Measurements from ENCODE around the gene ST6GALNAC4. TPM values are rescaled to one million over a fixed set of nuclear protein-coding genes. Genes with fewer than 3 reads are reported as not detected.

The ST6GALNAC4 gene
- total RNA-seq, 1 experiment from 2014 or later, result 15.4 TPM

DNA sequence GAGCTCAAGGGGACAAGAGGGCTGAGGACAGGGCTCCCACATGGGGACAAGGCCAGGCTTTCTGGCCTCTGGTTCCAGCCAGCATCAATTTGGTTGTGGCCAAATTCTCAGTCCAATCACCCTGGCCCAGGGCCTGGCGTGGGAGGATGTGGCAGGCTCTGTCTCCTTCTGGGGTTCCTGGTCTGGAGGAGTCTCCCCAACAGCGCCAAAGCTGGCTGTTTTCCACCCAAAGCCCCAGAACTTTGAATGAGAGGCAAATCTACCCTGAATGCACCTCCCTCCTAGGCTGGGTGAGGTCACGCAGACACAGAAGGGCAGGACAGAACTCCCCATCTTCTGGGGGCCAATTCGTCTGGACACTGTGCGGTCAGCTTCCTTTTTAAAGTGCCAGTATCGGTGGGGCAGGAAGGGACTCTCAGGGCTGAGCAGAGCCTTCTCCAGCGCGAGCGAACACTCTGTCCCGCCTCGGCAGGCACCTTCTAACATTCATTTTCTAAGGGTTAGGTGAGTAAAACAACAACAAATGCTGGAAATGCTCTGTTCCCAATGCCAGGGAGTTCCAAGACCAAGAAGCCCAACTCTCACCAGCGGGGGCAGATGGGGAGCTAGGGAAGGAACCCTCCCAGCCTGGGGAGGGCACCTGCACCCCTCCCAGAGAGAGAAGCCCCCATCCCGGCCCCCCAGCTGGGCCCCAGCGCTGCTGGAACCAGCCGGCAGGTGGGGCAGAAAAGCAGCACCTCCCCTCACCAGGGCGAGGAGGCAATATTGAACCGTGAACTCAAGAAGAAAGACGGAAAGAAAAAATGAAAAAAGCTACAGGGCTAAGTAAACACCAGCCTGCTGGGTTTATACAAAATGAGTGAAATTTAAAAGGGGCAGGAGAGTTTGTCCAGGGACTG, 24.5 kb upstream of the ST6GALNAC4 start:
- H3K27me3 Mint-ChIP-seq (ENCODE audit: low read depth), result peaks cover 2% of the 10 kb centered on the region
- no peaks in the 10 kb centered on the region for H3K9me3 Mint-ChIP-seq
- H3K27me3 ChIP-seq (ENCODE audit: insufficient read depth, low read length), result no peaks in the 10 kb centered on the region
- H3K4me1 Mint-ChIP-seq, result peaks cover 22 to 48% of the 10 kb centered on the region in 2 experiments
- H3K79me1 ChIP-seq (ENCODE audit: insufficient read depth, low read depth, low read length, poor library complexity, severe bottlenecking), result peaks cover 7% of the 10 kb centered on the region
- no peak overlapping the region for H4K5ac ChIP-seq (ENCODE audit: insufficient read length, low read depth, low read length)
- H3K9ac ChIP-seq (ENCODE audit: extremely low read depth, insufficient read length, low read length), result no peak overlapping the region
- no peaks in the 10 kb centered on the region for H3K9me3 ChIP-seq (ENCODE audit: control insufficient read depth, low read depth, low read length)
- no peak overlapping the region for H2BK120ac ChIP-seq (ENCODE audit: low read depth, low read length, poor library complexity, severe bottlenecking)
- H3K23me2 ChIP-seq (ENCODE audit: insufficient read length, low read depth, low read length, poor library complexity, severe bottlenecking), result peaks cover 6% of the 10 kb centered on the region
- peak overlapping the region in 2 of 3 experiments; percentile 63 to 77; a peak in 3 of 7 replicates for H3K27ac Mint-ChIP-seq
- no peak overlapping the region for H3K18ac ChIP-seq (ENCODE audit: insufficient read length, low read depth, low read length)
- no peak overlapping the region for H2BK20ac ChIP-seq (ENCODE audit: low read depth, low read length, poor library complexity, severe bottlenecking)
- no peak for DNase-seq
- H3K4ac ChIP-seq (ENCODE audit: low read depth, low read length), result no peak overlapping the region
- H3K56ac ChIP-seq (ENCODE audit: insufficient read length, low read depth, low read length), result no peak overlapping the region
- H2BK12ac ChIP-seq (ENCODE audit: insufficient read length, low read depth, low read length), result no peak overlapping the region
- H2BK5ac ChIP-seq (ENCODE audit: insufficient read length, low read length), result no peak overlapping the region
- no peak overlapping the region for H3K4me3 Mint-ChIP-seq
- no peak overlapping the region for H4K91ac ChIP-seq (ENCODE audit: insufficient read length, low read depth, low read length)
- no peak overlapping the region for H3K27ac ChIP-seq (ENCODE audit: insufficient read length, low read depth, low read length)
- H2AK5ac ChIP-seq (ENCODE audit: insufficient read length, low read length), result no peak overlapping the region
- TF ChIP-seq, protein P1, sequence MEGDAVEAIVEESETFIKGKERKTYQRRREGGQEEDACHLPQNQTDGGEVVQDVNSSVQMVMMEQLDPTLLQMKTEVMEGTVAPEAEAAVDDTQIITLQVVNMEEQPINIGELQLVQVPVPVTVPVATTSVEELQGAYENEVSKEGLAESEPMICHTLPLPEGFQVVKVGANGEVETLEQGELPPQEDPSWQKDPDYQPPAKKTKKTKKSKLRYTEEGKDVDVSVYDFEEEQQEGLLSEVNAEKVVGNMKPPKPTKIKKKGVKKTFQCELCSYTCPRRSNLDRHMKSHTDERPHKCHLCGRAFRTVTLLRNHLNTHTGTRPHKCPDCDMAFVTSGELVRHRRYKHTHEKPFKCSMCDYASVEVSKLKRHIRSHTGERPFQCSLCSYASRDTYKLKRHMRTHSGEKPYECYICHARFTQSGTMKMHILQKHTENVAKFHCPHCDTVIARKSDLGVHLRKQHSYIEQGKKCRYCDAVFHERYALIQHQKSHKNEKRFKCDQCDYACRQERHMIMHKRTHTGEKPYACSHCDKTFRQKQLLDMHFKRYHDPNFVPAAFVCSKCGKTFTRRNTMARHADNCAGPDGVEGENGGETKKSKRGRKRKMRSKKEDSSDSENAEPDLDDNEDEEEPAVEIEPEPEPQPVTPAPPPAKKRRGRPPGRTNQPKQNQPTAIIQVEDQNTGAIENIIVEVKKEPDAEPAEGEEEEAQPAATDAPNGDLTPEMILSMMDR (conservative IDR thresholded peaks at IDR 0.05), result no peak
- H3K14ac ChIP-seq (ENCODE audit: insufficient read depth, low read length), result no peak overlapping the region
- no peak overlapping the region for H3K23ac ChIP-seq (ENCODE audit: insufficient read length, low read depth, low read length)
- H3T11ph ChIP-seq (ENCODE audit: low read length), result no peak overlapping the region
- H3K79me2 ChIP-seq (ENCODE audit: insufficient read depth, low read length), result no peaks in the 10 kb centered on the region
- no peak overlapping the region for H4K8ac ChIP-seq (replicated peaks; ENCODE audit: insufficient read length, low read depth, low read length)
- no peak overlapping the region for H2AFZ ChIP-seq (ENCODE audit: low read length)
- WGBS (ENCODE audit: extremely low coverage, insufficient read length, low lambda C conversion rate), result no CpG with 5 or more reads among the region's 18 CpGs
- no peaks in the 10 kb centered on the region for H4K20me1 ChIP-seq (ENCODE audit: control insufficient read depth, insufficient read depth, insufficient read length)
- peaks cover 10 to 42% (median 36%) of the 10 kb centered on the region in 3 experiments; a peak in 6 of 7 replicates for H3K36me3 Mint-ChIP-seq (ENCODE audit: insufficient read depth in 1 of 3, low read depth in 3 of 3)
- H3K4me1 ChIP-seq (ENCODE audit: insufficient read depth, low read length), result no peaks in the 10 kb centered on the region
- H3K4me2 ChIP-seq (ENCODE audit: insufficient read depth, insufficient read length, low read length), result no peak overlapping the region
- no peak overlapping the region for H2BK15ac ChIP-seq (ENCODE audit: low read depth, low read length)

All from H9 (cell line).